Esophagus squamous epithelium (tissue), 5 donors: ENCODE results near the gene KRT10. TPM values are rescaled to one million over a fixed set of nuclear protein-coding genes. Genes with fewer than 3 reads are reported as not detected.
A peak's percentile ranks its signal among the peaks of the same experiment; 100 is the strongest.

Experiments
- DNase-seq: peaks from one replicate; lab custom pipeline; 2025; lab: John Stamatoyannopoulos, UW
- H3K27ac ChIP-seq, 4 donors: fragments of 200-600 bp; sonication (generic); one replicate each; pipeline ENCODE4 v1.5.1; 2016 to 2019; ENCODE audit warnings: mild to moderate bottlenecking in 1 of 4
- H3K27me3 ChIP-seq, 4 donors: fragments of 200-600 bp; sonication (generic); 1 replicate in 3 of 4; 2 replicates in 1 of 4; pipeline versions ENCODE4 v1.5.1 to v1.6.0; 2017 to 2021; ENCODE audit warnings: antibody characterized with exemption in 1 of 4
- H3K36me3 ChIP-seq, 3 donors: fragments of 200-600 bp; sonication (generic); one replicate each; pipeline ENCODE4 v1.5.1; 2016 to 2019
- H3K4me1 ChIP-seq, 3 donors: fragments of 200-600 bp; sonication (generic); one replicate each; pipeline ENCODE4 v1.5.1; 2017 to 2019
- H3K4me3 ChIP-seq, 4 donors: fragments of 200-600 bp; sonication (generic); 1 replicate in 3 of 4; 2 replicates in 1 of 4; pipeline ENCODE4 v1.5.1; 2016 to 2019; ENCODE audit warnings: mild to moderate bottlenecking in 2 of 4, moderate library complexity in 1 of 4
- H3K9me3 ChIP-seq, 3 donors: fragments of 200-600 bp; sonication (generic); one replicate each; pipeline ENCODE4 v1.5.1; 2016 to 2019
- POLR2A ChIP-seq, 4 donors: fragments of 450-650 bp; IDR thresholded peaks; one replicate each; pipeline ENCODE4 v1.6.1; 2017; ENCODE audit warnings: antibody characterized with exemption in 4 of 4, mild to moderate bottlenecking in 4 of 4, moderate library complexity in 3 of 4
- WGBS, 2 donors: methylation state at CpG; one replicate each; pipeline ENCODE4 v1.1.5; 2018; 5-methylcytosine and 5-hydroxymethylcytosine counted together
- intact Hi-C: fragments of 100-400 bp; cut with DNase I; formaldehyde crosslinking; loops from one replicate; pipeline ENCODE4 v1.15.0; 2022
- total RNA-seq, 4 donors: library from RNA; depleted of rRNA; stranded (reverse); fragments of >200 nt; gene quantifications; one replicate each; pipeline ENCODE4 v1.1.0, GENCODE V29; 2016
- TF ChIP-seq, protein P1 (sequence below), 6 experiments: fragments of 450-650 bp in 4 of 6; fragments of 200-600 bp in 2 of 6; sonication (generic) in 2 of 6; IDR thresholded peaks; one replicate each; pipeline ENCODE4 v1.5.1; 2016 to 2019; ENCODE audit warnings: antibody characterized with exemption in 6 of 6, mild to moderate bottlenecking in 4 of 6, moderate library complexity in 4 of 6
- donor health status: DM: yes; HTN: yes; CAD: no.

Gene KRT10
- total RNA-seq, 4 donors from 2014 or later: 14.4 to 50.0 (median 33.2) TPM

DNA sequence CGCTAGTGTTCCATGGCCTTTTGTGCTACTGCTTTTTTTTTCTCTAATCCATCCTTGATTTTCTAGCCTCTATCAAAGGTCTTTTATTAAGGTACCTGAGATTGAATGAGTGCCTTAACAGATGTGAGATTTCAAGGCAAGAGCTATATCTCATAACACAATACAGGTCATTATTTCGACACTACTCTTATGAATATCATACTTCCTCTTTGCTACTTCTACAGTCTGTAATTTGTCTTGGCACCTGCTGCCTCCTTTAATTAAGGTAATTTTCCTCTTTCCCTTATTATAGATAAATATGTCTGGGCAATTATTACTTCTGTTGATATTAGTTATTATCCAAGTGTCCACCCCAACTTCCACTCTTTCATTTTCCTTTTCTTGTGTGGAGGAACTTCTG is 27.9 kb downstream of the KRT10 start:
- 82 to 83% methylated on average over 2 of the region's 2 CpGs for WGBS, 2 donors
- intact Hi-C loops: no loop called here
- Histone ChIP-seq H3K27ac (no peak overlapping the region), H3K4me3 (no peak overlapping the region), H3K36me3 (no peaks in the 10 kb centered on the region), H3K4me1 (peaks cover 0 to 10% (median 0%) of the 10 kb centered on the region in 3 donors), H3K27me3 (peaks cover 0 to 52% (median 0%) of the 10 kb centered on the region in 4 donors), H3K9me3 (no peaks in the 10 kb centered on the region)
- TF ChIP-seq, protein P1, sequence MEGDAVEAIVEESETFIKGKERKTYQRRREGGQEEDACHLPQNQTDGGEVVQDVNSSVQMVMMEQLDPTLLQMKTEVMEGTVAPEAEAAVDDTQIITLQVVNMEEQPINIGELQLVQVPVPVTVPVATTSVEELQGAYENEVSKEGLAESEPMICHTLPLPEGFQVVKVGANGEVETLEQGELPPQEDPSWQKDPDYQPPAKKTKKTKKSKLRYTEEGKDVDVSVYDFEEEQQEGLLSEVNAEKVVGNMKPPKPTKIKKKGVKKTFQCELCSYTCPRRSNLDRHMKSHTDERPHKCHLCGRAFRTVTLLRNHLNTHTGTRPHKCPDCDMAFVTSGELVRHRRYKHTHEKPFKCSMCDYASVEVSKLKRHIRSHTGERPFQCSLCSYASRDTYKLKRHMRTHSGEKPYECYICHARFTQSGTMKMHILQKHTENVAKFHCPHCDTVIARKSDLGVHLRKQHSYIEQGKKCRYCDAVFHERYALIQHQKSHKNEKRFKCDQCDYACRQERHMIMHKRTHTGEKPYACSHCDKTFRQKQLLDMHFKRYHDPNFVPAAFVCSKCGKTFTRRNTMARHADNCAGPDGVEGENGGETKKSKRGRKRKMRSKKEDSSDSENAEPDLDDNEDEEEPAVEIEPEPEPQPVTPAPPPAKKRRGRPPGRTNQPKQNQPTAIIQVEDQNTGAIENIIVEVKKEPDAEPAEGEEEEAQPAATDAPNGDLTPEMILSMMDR (IDR thresholded peaks at IDR 0.05): no peak
- no peak for TF ChIP-seq POLR2A (IDR thresholded peaks at IDR 0.05)
- no peak for DNase-seq

DNA sequence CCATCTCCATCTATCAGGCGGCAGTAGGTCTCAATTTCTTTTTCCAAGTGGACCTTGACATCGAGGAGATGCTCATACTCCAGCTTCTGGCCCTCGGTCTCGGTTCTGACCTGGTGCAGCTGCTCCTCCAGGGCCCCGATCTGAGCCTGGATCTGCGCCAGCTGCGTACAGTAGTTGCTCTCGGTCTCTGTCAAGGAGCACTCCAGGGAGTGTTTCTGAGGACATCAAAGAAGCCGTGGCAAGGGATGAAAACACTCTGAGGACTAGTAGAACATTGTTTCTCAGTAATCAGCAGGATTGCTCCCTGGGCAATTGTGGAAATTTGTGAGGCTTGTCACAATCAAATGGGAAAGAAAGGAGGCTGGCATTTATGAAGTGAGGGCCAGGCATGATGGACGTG is 28.6 kb downstream of the KRT10 start:
- DNase-seq: no peak
- intact Hi-C loops: no loop called here
- no peak for TF ChIP-seq POLR2A (IDR thresholded peaks at IDR 0.05)
- TF ChIP-seq, protein P1 (IDR thresholded peaks at IDR 0.05): no peak

DNA sequence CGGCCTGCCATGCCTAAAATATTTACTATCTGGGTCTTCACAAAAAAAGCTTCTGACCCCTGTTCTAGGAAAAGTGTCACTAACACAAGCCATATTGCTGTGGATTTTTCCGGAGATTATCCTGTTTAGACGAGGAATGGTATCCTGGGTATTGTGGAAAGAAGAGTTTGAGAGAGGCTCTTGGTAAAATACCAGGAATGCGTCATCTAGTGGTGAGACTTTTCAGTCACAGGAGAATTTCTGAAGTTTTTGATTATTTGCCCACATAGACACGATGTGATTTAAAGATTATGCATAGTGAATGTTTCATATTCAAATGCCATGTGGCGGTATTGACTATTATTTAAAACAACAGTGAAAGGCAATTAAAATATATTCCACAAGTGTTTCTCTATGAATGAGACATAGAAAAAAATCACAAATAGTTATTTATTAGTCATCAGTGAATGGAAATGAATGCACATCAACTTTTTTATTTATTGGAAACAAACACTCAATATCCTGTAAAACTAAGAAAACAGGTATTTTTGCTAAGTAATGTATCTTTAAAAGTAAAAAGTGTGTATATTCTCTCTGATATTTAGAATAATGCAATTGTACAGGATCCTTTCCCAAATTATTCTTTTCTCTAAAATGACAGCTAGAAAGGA is 30.5 kb downstream of the KRT10 start:
- TF ChIP-seq, protein P1 (IDR thresholded peaks at IDR 0.05): peak; percentile 48 to 78 (median 68)
- no peak for TF ChIP-seq POLR2A (IDR thresholded peaks at IDR 0.05)
- Histone ChIP-seq H3K27ac (peak overlapping the region in 1 of 4 donors; percentile 35), H3K4me3 (no peak overlapping the region), H3K27me3 (peaks cover 0 to 31% (median 0%) of the 10 kb centered on the region in 4 donors), H3K9me3 (no peaks in the 10 kb centered on the region), H3K4me1 (peaks cover 0 to 10% (median 0%) of the 10 kb centered on the region in 3 donors), H3K36me3 (no peaks in the 10 kb centered on the region)
- WGBS, 2 donors: 18 to 28% methylated on average over 6 of the region's 6 CpGs
- DNase-seq: no peak
- intact Hi-C loops: no loop called here

More for the DNA sequence above, 28.6 kb downstream of the KRT10 start:
- H3K27ac ChIP-seq: no peak overlapping the region
- no peak overlapping the region for H3K4me3 ChIP-seq
- WGBS, 2 donors: 80 to 81% methylated on average over 7 to 8 of the region's 10 CpGs
- no peaks in the 10 kb centered on the region for H3K9me3 ChIP-seq
- H3K4me1 ChIP-seq: peaks cover 0 to 10% (median 0%) of the 10 kb centered on the region in 3 donors
- no peaks in the 10 kb centered on the region for H3K36me3 ChIP-seq
- H3K27me3 ChIP-seq: peaks cover 0 to 50% (median 0%) of the 10 kb centered on the region in 4 donors

DNA sequence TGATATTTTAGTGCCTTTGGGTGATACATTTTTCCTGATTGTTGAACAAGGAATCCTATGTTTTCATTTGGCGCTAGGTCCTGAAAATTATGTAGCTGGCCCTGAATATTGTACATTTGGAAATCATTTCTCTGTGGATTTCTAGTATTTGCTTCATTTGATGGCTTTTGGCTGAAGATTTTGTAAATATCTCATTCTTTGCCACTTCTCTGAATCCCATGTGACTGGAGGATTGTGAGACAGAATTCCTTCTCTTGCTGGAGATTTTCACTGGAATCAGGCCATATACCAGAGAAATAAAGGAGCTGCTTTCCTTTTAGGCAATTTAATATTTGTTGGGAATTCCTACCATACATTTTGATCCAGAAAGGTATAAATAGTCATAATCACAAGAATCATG is 31.3 kb downstream of the KRT10 start:
- Histone ChIP-seq H3K4me1 (peaks cover 0 to 10% (median 0%) of the 10 kb centered on the region in 3 donors), H3K36me3 (no peaks in the 10 kb centered on the region), H3K4me3 (no peak overlapping the region), H3K27ac (peak overlapping the region in 1 of 4 donors; percentile 35), H3K9me3 (no peaks in the 10 kb centered on the region), H3K27me3 (peaks cover 0 to 23% (median 0%) of the 10 kb centered on the region in 4 donors)
- DNase-seq: no peak
- TF ChIP-seq POLR2A (IDR thresholded peaks at IDR 0.05): no peak
- TF ChIP-seq, protein P1 (IDR thresholded peaks at IDR 0.05): no peak
- intact Hi-C loops: no loop called here
- WGBS, 2 donors: 75 to 82% methylated on average over 1 of the region's 1 CpG

DNA sequence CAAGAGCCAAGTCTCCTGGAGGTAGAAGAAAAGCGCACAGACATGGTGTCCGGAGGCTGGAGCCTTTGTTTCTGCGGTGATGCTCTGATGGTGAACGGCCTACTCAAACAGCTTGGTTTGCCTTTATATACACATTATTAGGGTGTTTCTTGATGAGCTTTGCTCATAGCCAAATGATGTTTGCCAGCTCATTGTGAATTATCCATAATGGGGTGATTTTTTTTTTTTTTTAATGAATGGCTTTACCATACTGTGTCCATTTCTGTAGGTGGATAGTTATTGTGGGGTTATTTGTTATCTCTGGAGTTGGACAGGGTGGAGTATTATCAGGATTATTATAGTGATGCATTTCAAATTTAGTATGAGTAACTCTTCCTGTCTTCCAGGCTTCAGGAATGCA is 40.0 kb downstream of the KRT10 start, which contains the start of gene KRT27:
KRT27 (minus strand) TSS at position 101 of the 400 bp plus-strand sequence; CDS start at position 44, 57 bp downstream.
- H3K27ac ChIP-seq: no peak within 1 kb of the TSS
- H3K27me3 ChIP-seq: peaks cover 0 to 54% (median 0%) of the 10 kb centered on the region in 4 donors
- peaks cover 0 to 7% (median 0%) of the 10 kb centered on the region in 3 donors for H3K4me1 ChIP-seq
- WGBS, 2 donors: 90 to 100% methylated on average over 2 to 4 of the region's 4 CpGs
- intact Hi-C loops: loop anchor here (10.0 kb wide), 1 partner anchor 158 kb away; no protein-coding TSS in a partner anchor
- TF ChIP-seq POLR2A (IDR thresholded peaks at IDR 0.05): no peak
- TF ChIP-seq, protein P1 (IDR thresholded peaks at IDR 0.05): no peak
- no peaks in the 10 kb centered on the region for H3K9me3 ChIP-seq
- H3K4me3 ChIP-seq: no peak within 1 kb of the TSS
- no peaks in the 10 kb centered on the region for H3K36me3 ChIP-seq
- no peak for DNase-seq
